NCI-H146 treated with DMSO at 0.1 percent for 48 hours (cell line): ENCODE results near the gene OR11H7.
"Not testable (repeated sequence)": the region's sequence is repeated elsewhere in the genome, so short reads cannot be mapped to it uniquely, and the experiment has no call there.

ENCODE experiments used
- DNase-seq: peaks from one replicate; lab custom pipeline; 2025; ENCODE audit not compliant: unreplicated experiment; lab: John Stamatoyannopoulos, UW

OR11H7 gene

DNA sequence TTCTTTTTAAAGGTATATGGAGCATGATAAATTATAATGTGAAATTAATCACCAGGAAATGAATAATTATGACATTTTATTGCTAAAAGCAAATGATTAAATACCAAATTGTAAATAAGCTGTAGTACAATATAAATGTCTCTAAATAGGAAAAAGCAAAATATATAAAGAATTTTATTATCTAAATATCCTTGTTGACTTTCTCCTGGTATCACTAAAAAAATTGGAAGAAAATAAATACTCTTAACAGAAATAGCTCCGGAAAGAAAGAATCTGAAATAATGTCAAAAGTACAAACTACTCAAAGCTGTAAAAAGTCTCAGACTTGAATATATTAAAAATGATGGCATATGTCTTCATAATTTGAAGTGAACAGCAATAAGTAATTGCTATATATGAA lies at the start of gene OR11H7:
Gene OR11H7 (plus strand): TSS at position 301 of the 400 bp plus-strand sequence.
- DNase-seq = no peak

DNA sequence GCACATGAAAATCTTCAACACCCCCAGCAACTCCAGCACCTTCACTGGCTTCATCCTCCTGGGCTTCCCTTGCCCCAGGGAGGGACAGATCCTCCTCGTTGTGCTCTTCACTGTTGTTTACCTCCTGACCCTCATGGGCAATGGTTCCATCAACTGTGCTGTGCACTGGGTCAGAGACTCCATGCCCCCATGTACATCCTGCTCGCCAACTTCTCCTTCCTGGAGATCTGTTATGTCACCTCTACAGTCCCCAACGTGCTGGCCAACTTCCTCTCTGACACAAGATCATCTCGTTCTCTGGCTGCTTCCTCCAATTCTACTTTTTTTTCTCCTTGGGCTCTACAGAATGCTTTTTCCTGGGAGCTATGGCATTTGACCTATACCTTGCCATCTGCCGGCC lies 49.6 kb upstream of the OR11H7 start:
- no peak for DNase-seq

DNA sequence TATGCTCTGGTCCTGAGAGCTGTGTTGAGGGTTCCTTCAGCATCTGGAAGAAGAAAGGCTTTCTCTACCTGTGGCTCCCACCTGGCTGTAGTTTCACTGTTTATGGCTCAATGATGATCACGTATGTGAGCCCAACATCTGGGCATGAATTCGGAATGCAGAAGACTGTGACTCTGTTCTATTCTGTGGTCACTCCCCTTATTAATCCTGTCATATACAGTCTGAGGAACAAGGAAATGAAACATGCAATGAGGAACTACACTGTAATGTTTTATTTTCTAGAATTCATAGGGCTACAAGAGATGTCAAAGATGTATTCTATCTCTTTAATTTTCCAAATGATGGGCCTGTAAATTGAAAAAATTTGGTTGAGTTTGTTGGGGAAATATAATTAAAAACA lies 48.9 kb upstream of the OR11H7 start:
- no peak for DNase-seq

DNA sequence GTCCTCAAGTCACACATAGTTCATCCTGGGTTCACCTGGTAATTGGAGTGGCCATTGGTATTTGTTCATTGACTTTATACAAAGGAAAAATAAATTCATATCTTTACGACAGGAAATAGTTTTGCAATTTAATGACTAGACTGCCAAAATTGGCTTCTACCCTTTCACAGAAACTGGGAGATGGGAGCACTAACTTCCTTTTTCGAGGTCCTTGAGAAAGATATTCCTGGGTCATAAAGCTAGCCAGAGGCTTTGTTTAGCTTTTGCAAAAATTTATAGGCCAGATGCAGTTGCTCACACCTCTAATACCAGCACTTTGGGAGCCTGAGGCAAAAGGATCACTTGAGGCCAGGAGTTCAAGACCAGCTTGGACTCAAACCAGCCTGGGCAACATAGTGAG lies 48.3 kb upstream of the OR11H7 start:
- no peak for DNase-seq

DNA sequence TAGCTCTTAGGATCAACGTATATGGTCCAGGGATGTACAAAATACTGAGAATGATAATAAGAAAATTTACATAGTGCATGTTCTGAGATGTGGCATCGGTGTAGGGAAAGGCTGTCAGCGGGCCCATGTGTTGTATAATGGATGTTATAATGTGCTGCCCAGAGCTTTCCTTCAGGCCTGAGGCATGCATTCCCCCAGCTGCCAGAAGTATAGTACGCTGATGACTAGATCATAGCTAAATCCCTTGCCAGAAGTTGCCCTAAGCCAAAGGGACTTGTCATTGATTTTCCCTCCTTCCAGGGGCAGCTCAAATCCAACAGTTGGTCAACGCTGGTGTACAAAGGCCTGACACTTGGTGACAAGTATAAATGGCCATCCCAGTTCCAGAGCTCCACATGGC lies 44.6 kb upstream of the OR11H7 start:
- DNase-seq = no peak

DNA sequence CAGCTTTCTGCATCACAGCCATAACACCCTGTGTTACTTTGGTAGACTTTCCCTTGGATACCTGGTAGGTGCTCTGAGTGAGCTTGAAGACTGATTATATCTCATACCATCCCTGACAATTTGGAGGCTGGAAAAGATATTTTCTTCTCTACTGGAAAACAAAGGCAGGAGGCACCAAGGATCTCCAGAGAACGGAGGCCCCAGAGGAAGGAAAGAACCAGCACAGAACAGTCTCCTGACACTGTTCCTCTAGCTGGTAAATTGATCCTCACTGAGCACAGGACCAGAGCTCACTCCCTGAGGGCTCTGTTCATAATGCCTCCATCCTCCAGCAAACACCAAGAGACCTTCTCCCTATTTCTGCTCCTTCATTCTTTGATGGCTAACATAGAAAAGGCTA lies 38.2 kb upstream of the OR11H7 start, which contains the start of gene OR11G2:
Gene OR11G2 (plus strand): TSS at position 301 of the 400 bp plus-strand sequence. CDS start 6,542 bp downstream, outside the sequence.
- no peak for DNase-seq

DNA sequence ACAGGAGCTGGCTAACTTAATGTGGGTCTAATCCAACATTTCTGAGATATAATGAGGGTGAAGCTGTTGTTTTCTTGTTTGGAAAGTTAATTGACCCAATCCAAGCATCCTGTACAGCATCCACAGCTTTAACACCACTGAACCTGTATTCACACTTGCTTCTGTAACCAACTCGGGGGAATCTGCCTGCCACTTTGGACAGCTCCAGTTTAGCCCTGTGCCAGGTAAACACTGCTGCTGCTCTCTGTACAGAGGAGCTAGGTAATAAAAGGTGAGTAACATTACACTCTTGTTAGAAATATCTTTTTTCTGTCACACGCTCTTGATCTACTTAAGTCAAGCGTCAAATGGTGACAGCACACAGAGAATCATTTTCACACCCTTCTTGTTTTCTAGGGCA lies 37.4 kb upstream of the OR11H7 start:
- no peak for DNase-seq

DNA sequence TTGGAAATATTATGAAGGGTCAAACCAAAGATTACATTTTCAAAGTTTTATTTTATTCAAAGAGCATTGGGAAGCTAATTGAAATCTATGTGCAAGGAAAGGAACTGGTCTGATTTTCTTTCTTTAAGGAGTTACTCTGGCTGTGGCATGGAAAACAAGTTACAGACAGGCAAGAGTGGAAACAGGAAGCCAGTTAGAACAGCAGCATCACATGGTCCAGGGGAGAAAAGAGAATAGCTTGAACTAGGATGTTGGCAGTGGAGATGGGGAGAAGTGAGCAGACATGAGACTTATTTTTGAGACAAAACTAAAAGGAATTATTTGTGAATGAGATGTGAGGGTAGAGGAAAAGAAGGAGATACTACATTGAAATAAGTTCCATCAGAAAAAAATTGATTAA lies 34.7 kb upstream of the OR11H7 start:
- DNase-seq = no peak

DNA sequence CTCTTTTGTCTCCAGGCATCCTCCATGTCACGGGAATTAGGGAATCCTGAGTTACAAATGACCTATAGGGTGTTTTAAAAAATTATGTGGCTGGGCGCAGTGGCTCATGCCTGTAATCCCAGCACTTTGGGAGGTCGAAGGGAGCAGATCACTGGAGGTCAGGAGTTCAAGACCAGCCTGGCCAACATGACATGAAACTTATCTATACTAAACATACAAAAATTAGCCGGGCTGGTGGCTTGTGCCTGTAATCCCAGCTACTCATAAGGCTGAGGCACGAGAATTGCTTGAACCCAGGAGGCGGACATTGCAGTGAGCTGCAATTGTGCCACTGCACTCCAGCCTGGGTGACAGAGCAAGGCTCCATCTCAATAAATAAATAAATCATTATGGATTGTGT lies 33.6 kb upstream of the OR11H7 start:
- not testable (repeated sequence) for DNase-seq

DNA sequence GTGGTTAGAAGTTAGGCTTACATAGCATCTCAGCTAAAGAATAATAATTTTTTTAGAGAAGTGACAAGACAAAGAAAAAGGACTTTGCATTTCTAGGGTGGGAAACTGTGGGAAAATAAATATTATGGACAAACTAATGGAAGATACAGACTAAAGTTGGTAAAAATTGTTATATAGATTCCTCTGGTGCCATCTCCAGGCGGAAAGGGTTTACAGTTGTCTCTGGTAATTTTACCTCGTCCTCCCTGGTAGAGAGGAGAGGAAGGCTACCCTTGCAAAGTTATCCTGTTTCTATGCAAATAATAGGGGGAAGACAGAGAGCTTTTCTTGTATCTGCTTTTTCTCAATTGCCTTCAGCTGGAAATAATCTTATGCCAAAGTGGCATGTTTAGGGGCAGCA lies 32.9 kb upstream of the OR11H7 start:
- DNase-seq = no peak

DNA sequence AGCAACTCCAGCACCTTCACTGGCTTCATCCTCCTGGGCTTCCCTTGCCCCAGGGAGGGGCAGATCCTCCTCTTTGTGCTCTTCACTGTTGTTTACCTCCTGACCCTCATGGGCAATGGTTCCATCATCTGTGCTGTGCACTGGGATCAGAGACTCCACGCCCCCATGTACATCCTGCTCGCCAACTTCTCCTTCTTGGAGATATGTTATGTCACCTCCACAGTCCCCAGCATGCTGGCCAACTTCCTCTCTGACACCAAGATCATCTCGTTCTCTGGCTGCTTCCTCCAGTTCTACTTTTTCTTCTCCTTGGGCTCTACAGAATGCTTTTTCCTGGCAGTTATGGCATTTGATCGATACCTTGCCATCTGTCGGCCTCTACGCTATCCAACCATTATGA lies 31.3 kb upstream of the OR11H7 start:
- no peak for DNase-seq

DNA sequence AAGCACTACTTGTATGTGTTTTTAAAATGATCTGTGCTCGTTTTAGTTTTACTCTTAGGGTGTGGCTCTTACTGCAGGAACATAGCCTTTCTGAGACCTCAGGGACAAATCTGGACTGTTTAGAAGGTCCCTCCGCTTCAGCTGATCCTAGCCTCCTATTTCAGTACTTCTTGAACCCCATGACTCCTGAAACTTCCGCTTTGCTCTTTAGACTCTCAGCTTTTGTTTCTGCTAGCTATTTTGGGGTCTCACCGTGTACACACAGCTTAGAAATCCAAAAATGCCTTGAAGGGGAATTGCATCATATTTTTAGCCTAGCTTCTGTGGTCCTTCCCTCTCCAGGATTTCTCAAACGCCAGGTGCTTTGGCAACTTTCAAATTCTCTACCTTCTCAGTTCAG lies 29.8 kb upstream of the OR11H7 start:
- no peak for DNase-seq

DNA sequence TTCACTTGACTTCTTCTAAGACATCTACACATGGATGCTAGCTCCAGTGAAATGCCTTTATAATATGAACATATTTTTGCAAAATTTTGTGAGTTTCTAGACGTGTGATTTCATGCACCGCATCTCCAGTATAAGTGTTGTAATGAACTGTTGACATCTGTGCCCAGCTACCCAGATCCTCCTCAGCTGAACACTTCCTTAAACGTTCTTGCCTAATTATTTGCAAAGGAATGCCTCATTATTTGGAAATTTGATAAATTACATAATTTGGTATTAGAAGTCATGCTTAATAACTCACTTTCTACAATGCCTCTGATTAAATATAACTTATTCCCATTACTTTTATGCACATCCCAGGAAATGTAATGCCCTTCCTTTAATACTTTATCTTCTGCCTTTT lies 24.1 kb upstream of the OR11H7 start:
- DNase-seq = no peak

DNA sequence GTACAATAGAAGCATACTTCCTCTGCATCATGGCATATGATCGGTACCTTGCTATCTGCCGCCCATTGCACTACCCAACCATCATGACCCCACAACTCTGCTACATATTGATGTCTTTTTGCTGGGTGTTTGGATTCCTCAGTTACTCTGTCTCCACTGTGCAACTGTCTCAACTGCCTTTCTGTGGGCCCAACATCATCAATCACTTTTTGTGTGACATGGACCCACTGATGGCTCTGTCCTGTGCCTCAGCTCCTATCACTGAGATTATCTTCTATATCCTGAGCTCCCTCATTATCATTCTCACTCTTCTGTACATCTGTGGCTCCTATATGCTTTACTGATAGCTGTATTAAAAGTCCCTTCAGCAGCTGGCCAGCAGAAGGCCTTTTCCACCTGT lies 19.2 kb upstream of the OR11H7 start:
- no peak for DNase-seq

DNA sequence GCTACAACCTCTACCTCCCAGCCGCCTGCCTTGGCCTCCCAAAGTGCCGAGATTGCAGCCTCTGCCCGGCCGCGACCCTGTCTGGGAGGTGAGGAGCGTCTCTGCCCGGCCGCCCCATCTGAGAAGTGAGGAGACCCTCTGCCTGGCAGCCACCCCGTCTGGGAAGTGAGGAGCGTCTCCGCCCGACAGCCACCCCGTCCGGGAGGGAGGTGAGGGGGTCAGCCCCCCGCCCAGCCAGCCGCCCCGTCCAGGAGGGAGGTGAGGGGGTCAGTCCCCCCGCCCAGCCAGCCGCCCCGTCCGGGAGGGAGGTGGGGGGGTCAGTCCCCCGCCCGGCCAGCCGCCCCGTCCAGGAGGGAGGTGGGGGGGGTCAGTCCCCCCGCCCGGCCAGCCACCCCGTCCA lies 16.4 kb upstream of the OR11H7 start:
- DNase-seq = not testable (repeated sequence)

DNA sequence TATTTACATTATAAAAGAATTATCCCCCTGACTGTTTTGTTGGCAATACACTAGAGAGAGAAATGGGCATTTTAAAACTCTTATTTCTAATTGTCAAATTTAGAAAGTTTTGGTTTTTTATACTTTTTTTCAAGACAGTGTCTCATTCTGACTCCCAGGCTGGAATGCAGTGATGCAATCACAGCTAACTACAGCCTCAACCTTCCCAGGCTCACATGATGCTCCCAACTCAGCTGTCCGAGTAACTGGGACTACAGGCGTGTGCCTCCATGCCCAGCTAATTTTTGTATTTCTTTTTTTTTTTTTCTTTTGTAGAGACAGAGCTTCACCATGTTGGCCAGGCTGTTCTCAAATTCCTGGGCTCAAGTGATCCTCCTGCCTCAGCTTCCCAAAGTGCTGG lies 13.6 kb upstream of the OR11H7 start:
- DNase-seq = no peak

DNA sequence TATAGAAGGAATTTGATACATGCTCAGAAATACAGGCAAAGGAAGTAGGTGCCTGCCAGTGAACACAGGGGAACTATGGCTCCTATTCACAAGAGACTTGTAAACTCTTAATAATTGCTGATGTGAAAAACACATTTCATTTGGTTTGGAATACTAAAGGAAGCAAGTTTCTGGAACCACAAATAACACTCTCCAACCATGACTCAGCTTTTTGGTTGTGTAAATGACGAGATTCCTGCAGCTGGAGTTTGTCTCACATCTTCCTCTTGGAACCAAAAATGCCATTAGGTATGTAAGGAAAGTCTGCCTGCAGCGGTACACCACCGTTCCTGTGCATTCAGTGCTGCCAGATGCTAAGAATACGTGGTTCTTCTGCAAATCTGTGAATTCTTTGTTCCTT lies 9.7 kb upstream of the OR11H7 start:
- no peak for DNase-seq

DNA sequence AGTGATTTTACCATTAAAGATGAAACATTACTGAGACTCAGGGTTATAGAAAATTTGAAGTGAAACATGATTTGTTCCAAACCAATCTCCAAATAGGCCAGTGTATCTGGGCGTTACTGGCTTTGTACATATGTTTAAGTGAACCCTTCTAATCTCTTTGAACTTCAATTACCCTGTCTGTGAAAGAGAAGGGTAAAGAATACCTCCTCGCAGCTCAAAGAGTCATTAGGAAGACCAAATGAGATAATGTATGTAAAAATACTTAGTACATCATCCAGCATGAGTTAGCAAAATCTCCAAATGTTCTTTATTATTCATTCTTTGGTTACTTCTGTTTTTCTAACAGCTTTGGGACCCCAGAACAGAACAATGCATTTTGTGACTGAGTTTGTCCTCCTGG lies 5.4 kb upstream of the OR11H7 start, which contains the start of gene OR11H6:
Gene OR11H6 (plus strand): TSS at position 301 of the 400 bp plus-strand sequence. CDS start 0 bp downstream, at position 301.
- no peak for DNase-seq

DNA sequence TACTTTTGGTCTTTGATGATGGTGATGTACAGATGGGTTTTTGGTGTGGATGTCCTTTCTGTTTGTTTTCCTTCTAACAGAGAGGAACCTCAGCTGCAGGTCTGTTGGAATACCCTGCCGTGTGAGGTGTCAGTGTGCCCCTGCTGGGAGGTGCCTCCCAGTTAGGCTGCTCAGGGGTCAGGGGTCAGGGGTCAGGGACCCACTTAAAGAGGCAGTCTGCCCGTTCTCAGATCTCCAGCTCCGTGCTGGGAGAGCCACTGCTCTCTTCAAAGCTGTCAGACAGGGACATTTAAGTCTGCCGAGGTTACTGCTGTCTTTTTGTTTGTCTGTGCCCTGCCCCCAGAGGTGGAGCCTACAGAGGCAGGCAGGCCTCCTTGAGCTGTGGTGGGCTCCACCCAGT lies 6.6 kb downstream of the OR11H7 start:
- DNase-seq = not testable (repeated sequence)

DNA sequence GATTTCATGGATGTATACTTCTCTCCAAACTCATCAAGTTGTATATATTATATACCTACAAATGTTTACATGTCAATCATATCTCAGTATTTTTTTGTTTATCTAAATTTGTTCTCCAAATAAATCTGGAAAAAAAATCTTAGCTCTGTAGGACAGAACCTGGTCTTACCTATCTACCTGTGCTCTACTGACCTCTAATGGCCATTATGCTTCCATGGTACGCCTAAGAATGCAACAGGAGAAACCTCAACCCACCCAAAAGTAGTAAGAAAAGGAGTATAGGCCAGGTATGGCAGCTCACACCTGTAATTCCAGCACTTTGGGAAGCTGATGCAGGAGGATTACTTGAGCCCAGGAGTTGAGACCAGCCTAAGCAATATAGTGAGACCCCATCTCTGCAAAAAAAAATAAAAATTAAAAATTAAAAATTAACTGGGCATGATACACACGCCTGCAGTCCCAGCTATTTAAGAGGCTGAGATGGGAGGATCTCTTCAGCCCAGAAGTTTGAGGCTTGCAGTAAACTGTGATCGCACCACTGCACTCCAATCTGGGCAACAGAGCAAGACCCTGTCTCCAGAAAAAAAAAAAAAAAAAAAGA lies 19.0 kb downstream of the OR11H7 start:
- no peak for DNase-seq

DNA sequence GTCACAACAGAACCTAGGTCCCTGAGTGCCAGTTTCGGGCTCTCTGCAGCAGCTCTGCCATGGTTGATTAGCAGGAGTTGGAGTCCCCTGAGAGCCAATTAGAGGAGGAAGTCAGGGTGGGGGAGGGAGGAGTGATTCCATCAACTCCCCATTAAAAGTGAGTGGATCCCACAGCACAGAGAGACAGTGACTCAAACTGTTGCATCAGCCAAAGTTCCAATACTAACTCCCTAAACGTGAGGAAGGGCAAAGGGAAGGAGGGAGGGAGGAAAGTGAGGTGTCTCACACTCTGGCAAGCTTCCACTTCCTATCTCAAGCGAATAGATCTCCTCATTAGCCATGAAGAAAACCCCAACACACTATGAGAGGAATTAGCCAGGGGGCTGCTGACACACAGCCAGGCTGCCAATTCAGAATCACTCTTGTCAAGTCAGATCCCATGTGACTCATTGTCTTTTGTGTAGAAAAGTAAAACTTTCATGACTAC lies 33.9 kb downstream of the OR11H7 start:
- no peak for DNase-seq

DNA sequence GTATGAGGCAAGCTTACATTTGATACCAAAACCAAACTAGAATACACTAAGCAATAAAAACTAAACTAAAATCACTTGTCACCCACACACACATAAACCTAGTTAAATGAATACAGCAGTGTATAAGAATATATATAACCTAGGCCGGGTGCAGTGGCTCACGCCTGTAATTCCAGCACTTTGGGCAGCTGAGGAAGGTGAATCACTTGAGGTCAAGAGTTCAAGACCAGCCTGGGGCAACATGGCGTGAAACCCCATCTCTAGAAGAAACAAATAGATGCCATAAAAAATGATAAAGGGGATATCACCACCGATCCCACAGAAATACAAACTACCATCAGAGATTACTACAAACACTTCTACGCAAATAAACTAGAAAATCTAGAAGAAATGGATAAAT lies 35.6 kb downstream of the OR11H7 start:
- DNase-seq = not testable (repeated sequence)

DNA sequence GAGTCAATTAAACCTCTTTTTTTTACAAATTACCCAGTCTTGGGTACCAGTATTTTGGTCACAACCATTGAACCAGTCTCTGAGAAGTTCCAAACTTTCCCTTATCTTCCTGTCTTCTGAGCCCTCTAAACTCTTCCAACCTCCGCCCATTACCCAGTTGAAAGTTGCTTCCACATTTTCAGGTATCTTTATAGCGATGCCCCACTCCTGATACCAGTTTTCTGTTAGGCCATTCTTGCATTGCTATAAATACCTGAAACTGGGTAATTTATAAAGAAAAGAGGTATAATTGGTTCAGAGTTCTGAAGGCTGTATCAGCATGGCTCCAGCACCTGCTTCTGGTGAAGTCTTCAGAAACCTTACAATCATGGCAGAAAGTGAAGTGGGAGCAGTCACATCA lies 45.3 kb downstream of the OR11H7 start:
- DNase-seq = no peak
